ENCODE measurements around the gene IQCH. TPM values are rescaled to one million over a fixed set of nuclear protein-coding genes. Genes with fewer than 3 reads are reported as not detected.
"Not testable (repeated sequence)": the region's sequence is repeated elsewhere in the genome, so short reads cannot be mapped to it uniquely, and the experiment has no call there.

IQCH gene
- total and polyA plus RNA-seq, 2 experiments from 2014 or later: 2.1 to 4.1 TPM

GRCh38 chr15:67361100-67361499 lies 106.5 kb downstream of the IQCH start:
- H3K27ac ChIP-seq: no peak overlapping the region
- no peak overlapping the region for H3K4me2 ChIP-seq (ENCODE audit: unreplicated experiment)
- H3F3A ChIP-seq (ENCODE audit: insufficient read depth): no peaks in the 10 kb centered on the region
- no peaks in the 10 kb centered on the region for H3K36me3 ChIP-seq (ENCODE audit: low read depth)
- no peaks in the 10 kb centered on the region for H3K79me2 ChIP-seq (ENCODE audit: insufficient read depth)
- no peak for DNase-seq
- in situ Hi-C loops (cut with MboI): no loop called here
- H3K27me3 ChIP-seq (replicated peaks; ENCODE audit: insufficient read depth): no peaks in the 10 kb centered on the region
- H3K4me1 ChIP-seq (ENCODE audit: insufficient read depth): no peaks in the 10 kb centered on the region
- no peaks in the 10 kb centered on the region for H4K20me1 ChIP-seq (ENCODE audit: insufficient read depth)
- H3K4me3 ChIP-seq: no peak overlapping the region
- TF ChIP-seq EZH2 (IDR thresholded peaks at IDR 0.05; ENCODE audit: insufficient read depth, poor library complexity, severe bottlenecking): no peak
- no peak for TF ChIP-seq EZH2phosphoT487 (IDR thresholded peaks at IDR 0.05; ENCODE audit: insufficient read depth, low read depth)
- H3K9me2 ChIP-seq (ENCODE audit: insufficient read depth): no peaks in the 10 kb centered on the region
- no peak overlapping the region for H3K9ac ChIP-seq
- WGBS, 2 experiments (ENCODE audit: low coverage in 1 of 2, low lambda C conversion rate in 2 of 2, missing lambda C conversion rate in 2 of 2): 67 to 70% methylated on average over 2 of the region's 2 CpGs
- no peaks in the 10 kb centered on the region for H3K9me3 ChIP-seq (ENCODE audit: low read depth)
- H2AFZ ChIP-seq: no peak overlapping the region

GRCh38 chr15:67363712-67364111 lies 109.1 kb downstream of the IQCH start:
- H3K36me3 ChIP-seq (ENCODE audit: low read depth); H3K27ac ChIP-seq; H4K20me1 ChIP-seq (ENCODE audit: insufficient read depth); DNase-seq; in situ Hi-C loops (cut with MboI); H3K9ac ChIP-seq; H3K9me3 ChIP-seq (ENCODE audit: low read depth); H3K27me3 ChIP-seq (replicated peaks; ENCODE audit: insufficient read depth); H3K9me2 ChIP-seq (ENCODE audit: insufficient read depth); H3K4me1 ChIP-seq (ENCODE audit: insufficient read depth); H3K79me2 ChIP-seq (ENCODE audit: insufficient read depth); H3F3A ChIP-seq (ENCODE audit: insufficient read depth); H2AFZ ChIP-seq; H3K4me2 ChIP-seq (ENCODE audit: unreplicated experiment); H3K4me3 ChIP-seq: not testable (repeated sequence)
- 80 to 86% methylated on average over 1 of the region's 1 CpG for whole genome bisulfite sequencing, 2 experiments (ENCODE audit: low coverage in 1 of 2, low lambda C conversion rate in 2 of 2, missing lambda C conversion rate in 2 of 2)

- Histone ChIP-seq H3K4me2 (ENCODE audit: unreplicated experiment) (no peak overlapping the region), H3K79me2 (ENCODE audit: insufficient read depth) (no peaks in the 10 kb centered on the region), H3K4me1 (ENCODE audit: insufficient read depth) (no peaks in the 10 kb centered on the region), H3K9me2 (ENCODE audit: insufficient read depth) (no peaks in the 10 kb centered on the region), H3K27me3 (replicated peaks; ENCODE audit: insufficient read depth) (no peaks in the 10 kb centered on the region), H4K20me1 (ENCODE audit: insufficient read depth) (no peaks in the 10 kb centered on the region), H3K4me3 (no peak overlapping the region), H3F3A (ENCODE audit: insufficient read depth) (no peaks in the 10 kb centered on the region), H3K27ac (no peak overlapping the region), H3K9ac (no peak overlapping the region), H3K36me3 (ENCODE audit: low read depth) (no peaks in the 10 kb centered on the region), H3K9me3 (ENCODE audit: low read depth) (no peaks in the 10 kb centered on the region), H2AFZ (no peak overlapping the region)
- in situ Hi-C loops (cut with MboI): no loop called here
- TF ChIP-seq EZH2phosphoT487 (IDR thresholded peaks at IDR 0.05; ENCODE audit: insufficient read depth, low read depth): no peak
- no peak for TF ChIP-seq EZH2 (IDR thresholded peaks at IDR 0.05; ENCODE audit: insufficient read depth, poor library complexity, severe bottlenecking)
- 78 to 81% methylated on average over 2 of the region's 2 CpGs for WGBS, 2 experiments (ENCODE audit: low coverage in 1 of 2, low lambda C conversion rate in 2 of 2, missing lambda C conversion rate in 2 of 2)
- no peak for DNase-seq
Observed at GRCh38 chr15:67365994-67366393, 111.4 kb downstream of the IQCH start.

- Histone ChIP-seq H2AFZ (no peak overlapping the region), H3K4me3 (no peak overlapping the region), H4K20me1 (ENCODE audit: insufficient read depth) (no peaks in the 10 kb centered on the region), H3K9me3 (ENCODE audit: low read depth) (no peaks in the 10 kb centered on the region), H3K4me1 (ENCODE audit: insufficient read depth) (no peaks in the 10 kb centered on the region), H3K9ac (no peak overlapping the region), H3K9me2 (ENCODE audit: insufficient read depth) (no peaks in the 10 kb centered on the region), H3K27ac (no peak overlapping the region), H3K27me3 (replicated peaks; ENCODE audit: insufficient read depth) (no peaks in the 10 kb centered on the region), H3K4me2 (ENCODE audit: unreplicated experiment) (no peak overlapping the region), H3K36me3 (ENCODE audit: low read depth) (no peaks in the 10 kb centered on the region), H3F3A (ENCODE audit: insufficient read depth) (no peaks in the 10 kb centered on the region), H3K79me2 (ENCODE audit: insufficient read depth) (no peaks in the 10 kb centered on the region)
- TF ChIP-seq EZH2 (IDR thresholded peaks at IDR 0.05; ENCODE audit: insufficient read depth, poor library complexity, severe bottlenecking): no peak
- TF ChIP-seq EZH2phosphoT487 (IDR thresholded peaks at IDR 0.05; ENCODE audit: insufficient read depth, low read depth): no peak
- in situ Hi-C loops (cut with MboI): no loop called here
- DNase-seq: no peak
- WGBS, 2 experiments (ENCODE audit: low coverage in 1 of 2, low lambda C conversion rate in 2 of 2, missing lambda C conversion rate in 2 of 2): 82 to 90% methylated on average over 1 of the region's 1 CpG
Observed at GRCh38 chr15:67366904-67367303, 112.3 kb downstream of the IQCH start.

- Histone ChIP-seq H4K20me1 (ENCODE audit: insufficient read depth) (no peaks in the 10 kb centered on the region), H3K27me3 (replicated peaks; ENCODE audit: insufficient read depth) (no peaks in the 10 kb centered on the region), H3K9me2 (ENCODE audit: insufficient read depth) (no peaks in the 10 kb centered on the region), H3F3A (ENCODE audit: insufficient read depth) (no peaks in the 10 kb centered on the region), H3K4me1 (ENCODE audit: insufficient read depth) (no peaks in the 10 kb centered on the region), H3K79me2 (ENCODE audit: insufficient read depth) (no peaks in the 10 kb centered on the region), H3K36me3 (ENCODE audit: low read depth) (no peaks in the 10 kb centered on the region), H3K9me3 (ENCODE audit: low read depth) (no peaks in the 10 kb centered on the region), H3K27ac (no peak overlapping the region), H3K9ac (no peak overlapping the region), H3K4me2 (ENCODE audit: unreplicated experiment) (no peak overlapping the region), H3K4me3 (no peak overlapping the region), H2AFZ (no peak overlapping the region)
- 97 to 99% methylated on average over 2 of the region's 2 CpGs for WGBS, 2 experiments (ENCODE audit: low coverage in 1 of 2, low lambda C conversion rate in 2 of 2, missing lambda C conversion rate in 2 of 2)
- in situ Hi-C loops (cut with MboI): no loop called here
- no peak for TF ChIP-seq EZH2 (IDR thresholded peaks at IDR 0.05; ENCODE audit: insufficient read depth, poor library complexity, severe bottlenecking)
- no peak for TF ChIP-seq EZH2phosphoT487 (IDR thresholded peaks at IDR 0.05; ENCODE audit: insufficient read depth, low read depth)
- no peak for DNase-seq
Observed at GRCh38 chr15:67369359-67369998, 114.9 kb downstream of the IQCH start.
